GM12801 (cell line): Measurements from ENCODE around the gene UHRF1.

ENCODE experiments used
- CTCF ChIP-seq: IDR thresholded peaks from one replicate; pipeline ENCODE4 v1.5.1; 2011; ENCODE audit warnings: control low read depth; ENCODE audit not compliant: insufficient read length; ENCODE audit errors: extremely low read depth

UHRF1 gene

GRCh38 chr19:4969772-4970531 is 60.7 kb downstream of the UHRF1 start:
- no peak for TF ChIP-seq CTCF

DNA sequence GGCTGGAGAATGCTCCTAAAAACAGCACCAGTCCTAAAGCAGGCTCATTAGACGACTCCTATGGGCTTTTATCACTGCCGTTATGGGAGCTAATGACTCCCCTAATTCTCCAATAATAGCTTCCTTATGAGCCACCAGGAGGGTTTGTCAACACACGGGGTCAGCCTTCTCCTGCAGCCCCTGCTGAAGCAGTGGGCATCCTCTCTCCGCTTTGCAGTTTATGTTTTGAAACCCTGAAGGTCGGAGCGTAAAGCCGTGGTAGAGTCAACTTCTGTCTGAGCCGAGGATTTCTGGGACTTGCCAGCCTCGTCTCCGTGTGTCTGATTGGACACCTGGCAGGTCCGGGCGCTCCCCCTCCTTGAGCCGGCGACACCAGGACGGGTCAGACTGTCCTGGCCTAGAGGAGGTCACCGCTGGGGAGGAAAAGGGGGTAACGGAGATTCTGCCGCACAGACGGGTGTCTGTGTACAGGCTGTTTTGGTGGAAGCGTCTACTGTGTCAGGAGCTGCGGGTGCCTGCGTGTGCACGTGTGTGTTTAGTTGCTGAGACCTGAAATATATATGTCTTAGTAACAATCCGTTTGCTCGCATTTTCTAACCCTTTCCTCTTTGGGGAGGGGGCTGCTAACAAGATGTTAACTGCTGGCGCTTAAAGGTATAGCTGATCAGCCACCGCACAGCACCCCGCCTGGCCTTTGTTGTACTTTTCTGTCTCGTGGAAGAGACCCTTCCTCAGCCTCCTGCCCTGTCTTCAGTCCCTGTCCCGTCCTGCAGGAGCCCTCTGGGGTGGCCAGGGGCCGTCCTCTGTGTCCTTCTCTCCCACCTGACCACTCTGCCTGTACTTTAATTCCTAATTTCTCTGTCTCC is 61.5 kb downstream of the UHRF1 start:
- no peak for TF ChIP-seq CTCF

GRCh38 chr19:4971424-4971793 is 62.1 kb downstream of the UHRF1 start:
- no peak for TF ChIP-seq CTCF

GRCh38 chr19:4971816-4972495 is 62.7 kb downstream of the UHRF1 start:
- no peak for TF ChIP-seq CTCF

DNA sequence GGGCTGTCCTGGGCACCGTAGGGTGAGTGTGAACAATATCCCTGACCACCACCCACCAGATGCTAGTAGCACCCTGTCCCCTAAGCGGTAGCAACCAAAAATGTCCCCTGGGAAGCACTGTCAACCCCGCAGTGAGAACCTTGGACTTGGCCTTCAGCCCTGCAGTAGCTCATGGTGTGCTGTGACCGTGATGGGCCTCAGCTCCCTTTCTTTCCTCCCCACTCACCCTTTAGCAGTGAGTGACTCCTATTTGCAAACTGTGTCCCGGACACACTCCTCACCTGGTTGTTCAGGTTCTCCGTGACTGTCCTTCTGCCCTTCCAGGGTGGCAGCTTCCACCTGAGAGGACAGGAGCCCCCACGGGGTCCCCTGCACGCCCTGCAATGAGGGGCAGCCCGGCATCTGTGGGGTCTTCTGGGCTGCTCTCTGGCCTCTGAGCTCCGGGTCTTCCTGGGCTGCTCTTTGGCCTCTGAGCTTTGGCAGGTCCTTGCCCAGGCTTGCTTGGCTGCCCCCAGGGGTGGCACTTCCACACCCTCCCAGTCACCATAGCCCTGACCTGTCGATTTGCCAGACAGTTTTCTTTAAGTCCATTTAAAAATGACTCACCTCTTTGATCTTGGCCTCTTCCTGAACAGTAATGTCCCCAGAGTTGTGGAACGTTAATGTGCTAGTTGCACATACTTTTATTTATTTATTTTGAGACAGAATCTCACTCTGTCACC is 63.4 kb downstream of the UHRF1 start:
- no peak for TF ChIP-seq CTCF

GRCh38 chr19:4974880-4975469 is 65.7 kb downstream of the UHRF1 start:
- no peak for TF ChIP-seq CTCF
